Measurements from ENCODE around the gene RELA.

RELA gene

GRCh38 chr11:65630215-65630614 is 32.5 kb downstream of the RELA start:
- no peak for DNase-seq
- no peaks in the 10 kb centered on the region for H3K4me1 Mint-ChIP-seq
- H3K27ac Mint-ChIP-seq: no peak overlapping the region
- no peaks in the 10 kb centered on the region for H3K27me3 Mint-ChIP-seq (ENCODE audit: low read depth, poor library complexity)
- H3K9me3 Mint-ChIP-seq: no peaks in the 10 kb centered on the region
- TF ChIP-seq CTCF (IDR thresholded peaks at IDR 0.05): no peak
- peaks cover 4% of the 10 kb centered on the region for H3K36me3 Mint-ChIP-seq (ENCODE audit: low read depth)
- H3K4me3 Mint-ChIP-seq: no peak overlapping the region

GRCh38 chr11:65629579-65629978 is 33.1 kb downstream of the RELA start:
- TF ChIP-seq CTCF (IDR thresholded peaks at IDR 0.05): no peak
- H3K4me1 Mint-ChIP-seq: no peaks in the 10 kb centered on the region
- H3K9me3 Mint-ChIP-seq: no peaks in the 10 kb centered on the region
- no peak overlapping the region for H3K27ac Mint-ChIP-seq
- no peak for DNase-seq
- H3K4me3 Mint-ChIP-seq: no peak overlapping the region
- no peaks in the 10 kb centered on the region for H3K27me3 Mint-ChIP-seq (ENCODE audit: low read depth, poor library complexity)
- H3K36me3 Mint-ChIP-seq (ENCODE audit: low read depth): no peaks in the 10 kb centered on the region

GRCh38 chr11:65627202-65627601 is 35.5 kb downstream of the RELA start:
- Mint-ChIP-seq H3K27ac (no peak overlapping the region), H3K4me1 (no peaks in the 10 kb centered on the region), H3K9me3 (no peaks in the 10 kb centered on the region), H3K27me3 (ENCODE audit: low read depth, poor library complexity) (no peaks in the 10 kb centered on the region), H3K4me3 (no peak overlapping the region), H3K36me3 (ENCODE audit: low read depth) (peaks cover 4% of the 10 kb centered on the region)
- no peak for DNase-seq
- TF ChIP-seq CTCF (IDR thresholded peaks at IDR 0.05): no peak

GRCh38 chr11:65625628-65626342 is 36.9 kb downstream of the RELA start:
- Mint-ChIP-seq H3K9me3 (no peaks in the 10 kb centered on the region), H3K4me1 (no peaks in the 10 kb centered on the region), H3K4me3 (no peak overlapping the region), H3K27me3 (ENCODE audit: low read depth, poor library complexity) (no peaks in the 10 kb centered on the region), H3K27ac (no peak overlapping the region), H3K36me3 (ENCODE audit: low read depth) (peaks cover 9% of the 10 kb centered on the region)
- peak; percentile 53 for DNase-seq
- peak; percentile 56 for TF ChIP-seq CTCF (IDR thresholded peaks at IDR 0.05)

GRCh38 chr11:65624931-65625627 is 37.6 kb downstream of the RELA start:
- TF ChIP-seq CTCF (IDR thresholded peaks at IDR 0.05): no peak
- peak overlapping the region; percentile 51 for H3K27ac Mint-ChIP-seq
- no peaks in the 10 kb centered on the region for H3K4me1 Mint-ChIP-seq
- H3K36me3 Mint-ChIP-seq (ENCODE audit: low read depth): peaks cover 9% of the 10 kb centered on the region
- H3K27me3 Mint-ChIP-seq (ENCODE audit: low read depth, poor library complexity): no peaks in the 10 kb centered on the region
- H3K4me3 Mint-ChIP-seq: no peak overlapping the region
- DNase-seq: no peak
- no peaks in the 10 kb centered on the region for H3K9me3 Mint-ChIP-seq

Data from nephron progenitor cell (in vitro differentiated cells).